Fibroblast of mammary gland (primary cell): ENCODE data around the gene LILRA6.
"Not testable (repeated sequence)": the region's sequence is repeated elsewhere in the genome, so short reads cannot be mapped to it uniquely, and the experiment has no call there.

Experiments used
- DNase-seq: peaks from one replicate; pipeline ENCODE4 v3.0.0-alpha.2; 2010; ENCODE audit warnings: low read depth
- H3K4me3 ChIP-seq: 2 replicates; pipeline ENCODE4 v1.5.1; 2011; ENCODE audit warnings: low read depth, mild to moderate bottlenecking, low read length, moderate library complexity; ENCODE audit not compliant: control insufficient read depth
- TF ChIP-seq, protein P1 (sequence below): conservative IDR thresholded peaks from 2 replicates; pipeline ENCODE4 v1.5.1; 2011; ENCODE audit warnings: low read depth, low read length, inconsistent platforms; ENCODE audit not compliant: control insufficient read depth, insufficient read depth

LILRA6 gene

GRCh38 chr19:54247106-54247930, 4.7 kb upstream of the LILRA6 start:
- DNase-seq, result no peak
- TF ChIP-seq, protein P1, sequence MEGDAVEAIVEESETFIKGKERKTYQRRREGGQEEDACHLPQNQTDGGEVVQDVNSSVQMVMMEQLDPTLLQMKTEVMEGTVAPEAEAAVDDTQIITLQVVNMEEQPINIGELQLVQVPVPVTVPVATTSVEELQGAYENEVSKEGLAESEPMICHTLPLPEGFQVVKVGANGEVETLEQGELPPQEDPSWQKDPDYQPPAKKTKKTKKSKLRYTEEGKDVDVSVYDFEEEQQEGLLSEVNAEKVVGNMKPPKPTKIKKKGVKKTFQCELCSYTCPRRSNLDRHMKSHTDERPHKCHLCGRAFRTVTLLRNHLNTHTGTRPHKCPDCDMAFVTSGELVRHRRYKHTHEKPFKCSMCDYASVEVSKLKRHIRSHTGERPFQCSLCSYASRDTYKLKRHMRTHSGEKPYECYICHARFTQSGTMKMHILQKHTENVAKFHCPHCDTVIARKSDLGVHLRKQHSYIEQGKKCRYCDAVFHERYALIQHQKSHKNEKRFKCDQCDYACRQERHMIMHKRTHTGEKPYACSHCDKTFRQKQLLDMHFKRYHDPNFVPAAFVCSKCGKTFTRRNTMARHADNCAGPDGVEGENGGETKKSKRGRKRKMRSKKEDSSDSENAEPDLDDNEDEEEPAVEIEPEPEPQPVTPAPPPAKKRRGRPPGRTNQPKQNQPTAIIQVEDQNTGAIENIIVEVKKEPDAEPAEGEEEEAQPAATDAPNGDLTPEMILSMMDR, result no peak
- H3K4me3 ChIP-seq, result no peak overlapping the region

DNA sequence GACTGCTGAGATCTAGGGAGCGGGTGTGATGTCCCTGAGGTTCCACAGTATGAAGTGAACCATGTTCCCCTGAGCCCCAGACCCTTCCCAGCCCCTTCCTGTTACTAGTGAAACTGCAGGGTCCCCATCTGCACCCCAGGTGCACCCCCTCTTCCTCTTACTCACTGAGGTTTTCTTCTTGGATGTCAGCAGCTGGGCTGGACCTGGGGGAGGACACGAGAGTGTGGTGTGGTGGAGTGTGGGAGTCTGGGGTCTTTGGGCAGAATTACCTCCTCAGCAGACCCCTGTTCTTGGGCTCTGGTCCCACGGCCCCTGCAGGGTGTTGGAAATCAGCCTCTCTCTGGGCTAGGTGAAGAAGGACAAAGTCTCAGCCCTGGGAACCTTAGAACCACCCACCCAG, 3.3 kb upstream of the LILRA6 start:
- no peak overlapping the region for H3K4me3 ChIP-seq
- DNase-seq, result no peak
- TF ChIP-seq, protein P1, result no peak

DNA sequence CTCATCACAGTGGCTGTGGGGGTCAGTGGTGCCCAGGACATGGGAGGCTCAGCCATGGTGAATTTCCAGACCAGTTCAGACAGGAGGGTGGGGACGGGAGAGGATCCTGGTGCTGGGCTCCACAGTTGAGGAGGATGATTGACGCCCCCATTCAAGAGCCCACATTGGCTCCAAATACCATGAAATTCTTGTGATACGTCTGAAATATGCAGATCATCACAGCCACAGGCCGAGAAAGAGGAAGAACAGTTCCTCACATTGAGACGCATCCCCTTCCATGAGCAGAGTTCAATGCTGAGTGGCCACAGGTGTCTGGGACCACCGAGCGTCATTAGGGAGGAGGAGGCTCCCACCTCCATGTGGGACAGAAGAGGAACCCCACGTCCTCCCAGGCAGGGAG, 1.2 kb upstream of the LILRA6 start:
- DNase-seq, H3K4me3 ChIP-seq: not testable (repeated sequence)

DNA sequence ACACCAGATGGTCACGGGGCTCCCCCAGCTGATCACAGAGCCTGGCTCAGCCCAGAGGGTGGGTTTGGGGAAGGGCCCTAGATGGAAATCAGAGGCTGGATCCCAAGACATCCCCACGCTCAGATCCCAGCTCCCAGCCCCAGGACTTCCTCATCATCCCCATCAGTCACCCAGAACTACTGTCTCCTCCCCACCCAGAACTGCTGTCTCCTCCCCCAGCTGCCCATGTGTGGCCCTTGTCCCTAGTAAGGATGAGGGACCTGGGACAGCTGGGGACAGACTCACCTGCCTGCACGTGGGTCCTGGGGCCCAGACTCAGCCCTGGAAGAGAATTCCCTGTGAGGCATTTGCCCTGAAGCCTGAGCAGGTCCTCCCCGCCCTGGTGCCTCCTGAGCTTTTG, 356 bp downstream of the LILRA6 start:
- H3K4me3 ChIP-seq, DNase-seq: not testable (repeated sequence)

GRCh38 chr19:54240372-54241336, 1.9 kb downstream of the LILRA6 start:
- H3K4me3 ChIP-seq, DNase-seq: not testable (repeated sequence)

GRCh38 chr19:54239491-54240371, 2.9 kb downstream of the LILRA6 start:
- H3K4me3 ChIP-seq, DNase-seq: not testable (repeated sequence)

- TF ChIP-seq, protein P1, result no peak
- no peak overlapping the region for H3K4me3 ChIP-seq
- no peak for DNase-seq
These were observed 8.6 kb downstream of the LILRA6 start for GRCh38 chr19:54233941-54234340.

DNA sequence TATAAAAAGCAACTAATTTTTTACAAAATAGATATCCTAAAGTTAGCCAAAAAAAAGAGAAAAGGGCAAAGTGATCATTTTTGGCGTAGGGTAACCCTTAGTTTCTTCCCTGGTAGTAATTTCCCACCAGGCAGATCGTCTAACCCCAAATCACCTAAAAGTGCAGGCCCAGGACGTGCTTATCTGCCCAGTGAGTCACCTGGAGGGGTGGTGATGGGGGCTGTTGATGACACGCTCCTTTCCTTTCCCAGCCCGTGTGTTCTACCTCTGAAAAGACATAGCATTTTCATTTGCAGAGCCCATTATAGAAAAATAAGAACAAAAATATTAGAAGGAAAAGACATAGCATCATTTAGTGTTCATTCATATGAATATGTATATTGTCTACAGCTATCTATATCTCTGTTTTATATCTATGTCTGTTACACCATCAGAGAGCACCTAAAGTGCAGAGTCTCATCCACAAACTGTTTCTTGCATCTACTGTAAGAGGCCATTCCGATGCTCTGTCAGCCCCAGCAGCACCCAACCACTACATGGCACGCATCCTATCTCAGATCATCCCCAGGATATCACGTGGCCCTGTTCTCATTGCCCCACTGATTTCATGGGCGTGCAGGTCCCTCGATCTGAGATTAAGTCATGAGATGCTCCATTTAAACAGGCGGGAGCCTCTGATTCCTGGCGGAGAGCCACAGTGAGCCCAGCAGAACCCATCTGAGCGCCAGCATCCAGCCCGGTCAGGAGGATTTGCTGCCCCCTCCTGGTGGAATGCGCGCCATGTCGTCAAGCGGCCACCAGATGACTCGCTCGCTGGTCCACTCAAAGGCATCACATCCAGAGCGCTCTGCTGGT, 11.3 kb downstream of the LILRA6 start:
- peak; percentile 77 for DNase-seq
- TF ChIP-seq, protein P1, result peak; percentile 96
- no peak overlapping the region for H3K4me3 ChIP-seq
